GM19395 (cell line): Measurements from ENCODE around the gene ISM1.
A peak's percentile ranks its signal among the peaks of the same experiment; 100 is the strongest.

Experiments used
- ATAC-seq: cut with Tn5 transposase; IDR thresholded peaks from one replicate; pipeline ENCODE4 v1.9.1; 2021; ENCODE audit warnings: mild to moderate bottlenecking, moderate library complexity; ENCODE audit not compliant: unreplicated experiment

The ISM1 gene

GRCh38 chr20:13220904-13221297, at the start of gene ISM1:
Gene ISM1, plus strand, starts transcription at chr20:13221274. Its CDS starts 503 bp downstream, at chr20:13221777.
- ATAC-seq: peak; percentile 27

- no peak for ATAC-seq
Measured at GRCh38 chr20:13173201-13173600, 47.9 kb upstream of the ISM1 start.

- no peak for ATAC-seq
Measured at GRCh38 chr20:13174402-13174801, 46.7 kb upstream of the ISM1 start.

GRCh38 chr20:13180986-13181889, 39.8 kb upstream of the ISM1 start:
- ATAC-seq: no peak

- no peak for ATAC-seq
Measured at GRCh38 chr20:13183005-13183404, 38.1 kb upstream of the ISM1 start.

- ATAC-seq: no peak
Measured at GRCh38 chr20:13186043-13186774, 34.9 kb upstream of the ISM1 start.

GRCh38 chr20:13187899-13188298, 33.2 kb upstream of the ISM1 start:
- no peak for ATAC-seq

- no peak for ATAC-seq
Measured at GRCh38 chr20:13199279-13199678, 21.8 kb upstream of the ISM1 start.

- no peak for ATAC-seq
Measured at GRCh38 chr20:13200767-13201500, 20.1 kb upstream of the ISM1 start.

GRCh38 chr20:13202565-13202964, 18.5 kb upstream of the ISM1 start:
- no peak for ATAC-seq

- ATAC-seq: no peak
Measured at GRCh38 chr20:13205425-13205824, 15.6 kb upstream of the ISM1 start.

GRCh38 chr20:13205848-13206434, 15.1 kb upstream of the ISM1 start:
- no peak for ATAC-seq

- no peak for ATAC-seq
Measured at GRCh38 chr20:13207016-13207415, 14.1 kb upstream of the ISM1 start.

- no peak for ATAC-seq
Measured at GRCh38 chr20:13211956-13212618, 9.0 kb upstream of the ISM1 start.

- ATAC-seq: no peak
Measured at GRCh38 chr20:13212750-13213149, 8.3 kb upstream of the ISM1 start.

GRCh38 chr20:13213335-13213734, 7.7 kb upstream of the ISM1 start:
- no peak for ATAC-seq

GRCh38 chr20:13216533-13216932, 4.5 kb upstream of the ISM1 start:
- no peak for ATAC-seq

- no peak for ATAC-seq
Measured at GRCh38 chr20:13219327-13220193, 1.5 kb upstream of the ISM1 start.

- ATAC-seq: peak; percentile 44
Measured at GRCh38 chr20:13220194-13220903, 725 bp upstream of the ISM1 start.
